HG02678 (cell line): Measurements from ENCODE around the gene NUDCD3.
"Not testable (repeated sequence)": the region's sequence is repeated elsewhere in the genome, so short reads cannot be mapped to it uniquely, and the experiment has no call there.

Experiments used
- ATAC-seq: cut with Tn5 transposase; IDR thresholded peaks from one replicate; pipeline ENCODE4 v1.9.1; 2021; ENCODE audit warnings: mild to moderate bottlenecking, moderate library complexity; ENCODE audit not compliant: unreplicated experiment

NUDCD3 gene

GRCh38 chr7:44449584-44449928 is 40.9 kb downstream of the NUDCD3 start:
- ATAC-seq = no peak

- no peak for ATAC-seq
These were observed 41.4 kb downstream of the NUDCD3 start for GRCh38 chr7:44448922-44449583.

- no peak for ATAC-seq
These were observed 42.5 kb downstream of the NUDCD3 start for GRCh38 chr7:44447874-44448425.

GRCh38 chr7:44445986-44446671 is 44.3 kb downstream of the NUDCD3 start:
- ATAC-seq = no peak

- ATAC-seq = no peak
These were observed 49.4 kb downstream of the NUDCD3 start for GRCh38 chr7:44441079-44441478.

- no peak for ATAC-seq
These were observed 49.8 kb downstream of the NUDCD3 start for GRCh38 chr7:44440577-44441078.

GRCh38 chr7:44439926-44440325 is 50.5 kb downstream of the NUDCD3 start:
- ATAC-seq = no peak

GRCh38 chr7:44438816-44439215 is 51.6 kb downstream of the NUDCD3 start:
- no peak for ATAC-seq

- no peak for ATAC-seq
These were observed 56.3 kb downstream of the NUDCD3 start for GRCh38 chr7:44434201-44434600.

- no peak for ATAC-seq
These were observed 57.0 kb downstream of the NUDCD3 start for GRCh38 chr7:44433255-44434022.

- ATAC-seq = no peak
These were observed 58.0 kb downstream of the NUDCD3 start for GRCh38 chr7:44432381-44432977.

- peak; percentile 55 for ATAC-seq
These were observed 59.3 kb downstream of the NUDCD3 start for GRCh38 chr7:44431091-44431608.

- no peak for ATAC-seq
These were observed 60.4 kb downstream of the NUDCD3 start for GRCh38 chr7:44430054-44430453.

- not testable (repeated sequence) for ATAC-seq
These were observed 65.7 kb downstream of the NUDCD3 start for GRCh38 chr7:44424762-44425161.

- no peak for ATAC-seq
These were observed 73.5 kb downstream of the NUDCD3 start for GRCh38 chr7:44416941-44417340.

GRCh38 chr7:44415510-44415909 is 74.9 kb downstream of the NUDCD3 start:
- no peak for ATAC-seq

- no peak for ATAC-seq
These were observed 75.4 kb downstream of the NUDCD3 start for GRCh38 chr7:44415047-44415446.

GRCh38 chr7:44411306-44411705 is 79.2 kb downstream of the NUDCD3 start:
- ATAC-seq = no peak

GRCh38 chr7:44408596-44408995 is 81.9 kb downstream of the NUDCD3 start:
- no peak for ATAC-seq

GRCh38 chr7:44403775-44404174 is 86.7 kb downstream of the NUDCD3 start:
- no peak for ATAC-seq
